ENCODE results near the gene PLXNA4. TPM values are rescaled to one million over a fixed set of nuclear protein-coding genes. Genes with fewer than 3 reads are reported as not detected.
"Not testable (repeated sequence)": the region's sequence is repeated elsewhere in the genome, so short reads cannot be mapped to it uniquely, and the experiment has no call there.

Gene PLXNA4
- total RNA-seq, 4 donors from 2014 or later = 1.1 to 2.8 (median 1.4) TPM

- intact Hi-C loops (cut with DNase I; ENCODE audit: low total_unique reads) (no loop called here), in situ Hi-C loops (cut with MboI; ENCODE audit: low pct_ligation_motif_present in 1 of 4, low pct_unique_long_range_greater_than_20kb in 1 of 4, low sequenced_read_pairs in 3 of 4) (no loop called here)
- WGBS, 2 donors (ENCODE audit: low coverage in 1 of 2) = 29 to 68% methylated on average over 1 to 10 of the region's 10 CpGs
Measured at GRCh38 chr7:132179080-132179430, 397.2 kb downstream of the PLXNA4 start.

DNA sequence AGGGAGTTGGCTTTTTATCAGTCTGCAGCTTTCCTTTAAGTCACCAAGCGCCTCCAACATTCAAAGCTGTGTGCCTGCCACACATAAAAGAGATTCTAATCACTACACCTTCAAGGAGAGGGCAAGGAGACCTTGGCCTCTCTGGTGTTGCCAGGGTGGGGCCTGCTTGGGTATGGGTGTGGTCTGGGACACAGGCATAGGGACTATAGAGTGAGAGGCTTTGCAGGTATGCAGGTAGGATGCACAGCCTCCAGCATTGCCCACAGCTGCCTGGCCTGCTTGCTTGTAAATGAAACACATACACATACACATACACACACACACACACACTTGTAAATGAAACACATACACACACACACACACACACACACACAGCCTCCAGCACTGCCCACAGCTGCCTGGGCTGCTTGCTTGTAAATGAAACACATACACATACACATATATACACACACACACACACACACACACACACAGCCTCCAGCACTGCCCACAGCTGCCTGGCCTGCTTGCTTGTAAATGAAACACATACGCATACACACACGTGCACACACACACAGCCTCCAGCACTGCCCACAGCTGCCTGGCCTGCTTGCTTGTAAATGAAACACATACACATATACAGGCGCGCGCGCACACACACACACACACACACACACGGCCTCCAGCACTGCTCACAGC, 397.7 kb downstream of the PLXNA4 start:
- in situ Hi-C loops (cut with MboI; ENCODE audit: low pct_ligation_motif_present in 1 of 4, low pct_unique_long_range_greater_than_20kb in 1 of 4, low sequenced_read_pairs in 3 of 4); H3K27ac ChIP-seq; H3K27me3 ChIP-seq; H3K9me3 ChIP-seq; intact Hi-C loops (cut with DNase I; ENCODE audit: low total_unique reads); H3K36me3 ChIP-seq; H3K4me3 ChIP-seq; H3K4me1 ChIP-seq: not testable (repeated sequence)
- peak; percentile 36 for DNase-seq
- 46 to 49% methylated on average over 5 to 8 of the region's 8 CpGs for WGBS, 2 donors (ENCODE audit: low coverage in 1 of 2)

More at GRCh38 chr7:132179080-132179430, 397.2 kb downstream of the PLXNA4 start:
- Histone ChIP-seq H3K4me3 (no peak overlapping the region), H3K4me1 (peaks cover 0 to 5% (median 2%) of the 10 kb centered on the region in 4 donors), H3K9me3 (no peaks in the 10 kb centered on the region), H3K36me3 (no peaks in the 10 kb centered on the region), H3K27ac (no peak overlapping the region), H3K27me3 (no peaks in the 10 kb centered on the region)
- TF ChIP-seq EP300 (IDR thresholded peaks at IDR 0.05; ENCODE audit: low read depth) (no peak), POLR2A (IDR thresholded peaks at IDR 0.05) (no peak)
- TF ChIP-seq, protein P1, sequence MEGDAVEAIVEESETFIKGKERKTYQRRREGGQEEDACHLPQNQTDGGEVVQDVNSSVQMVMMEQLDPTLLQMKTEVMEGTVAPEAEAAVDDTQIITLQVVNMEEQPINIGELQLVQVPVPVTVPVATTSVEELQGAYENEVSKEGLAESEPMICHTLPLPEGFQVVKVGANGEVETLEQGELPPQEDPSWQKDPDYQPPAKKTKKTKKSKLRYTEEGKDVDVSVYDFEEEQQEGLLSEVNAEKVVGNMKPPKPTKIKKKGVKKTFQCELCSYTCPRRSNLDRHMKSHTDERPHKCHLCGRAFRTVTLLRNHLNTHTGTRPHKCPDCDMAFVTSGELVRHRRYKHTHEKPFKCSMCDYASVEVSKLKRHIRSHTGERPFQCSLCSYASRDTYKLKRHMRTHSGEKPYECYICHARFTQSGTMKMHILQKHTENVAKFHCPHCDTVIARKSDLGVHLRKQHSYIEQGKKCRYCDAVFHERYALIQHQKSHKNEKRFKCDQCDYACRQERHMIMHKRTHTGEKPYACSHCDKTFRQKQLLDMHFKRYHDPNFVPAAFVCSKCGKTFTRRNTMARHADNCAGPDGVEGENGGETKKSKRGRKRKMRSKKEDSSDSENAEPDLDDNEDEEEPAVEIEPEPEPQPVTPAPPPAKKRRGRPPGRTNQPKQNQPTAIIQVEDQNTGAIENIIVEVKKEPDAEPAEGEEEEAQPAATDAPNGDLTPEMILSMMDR (IDR thresholded peaks at IDR 0.05) = no peak
- no peak for DNase-seq

GRCh38 chr7:132177708-132178401, 398.4 kb downstream of the PLXNA4 start:
- Histone ChIP-seq H3K27ac (no peak overlapping the region), H3K27me3 (no peaks in the 10 kb centered on the region), H3K4me1 (peaks cover 0 to 5% (median 2%) of the 10 kb centered on the region in 4 donors), H3K9me3 (no peaks in the 10 kb centered on the region), H3K4me3 (no peak overlapping the region), H3K36me3 (no peaks in the 10 kb centered on the region)
- intact Hi-C loops (cut with DNase I; ENCODE audit: low total_unique reads) = no loop called here
- DNase-seq = no peak
- 63 to 87% methylated on average over 4 to 10 of the region's 10 CpGs for WGBS, 2 donors (ENCODE audit: low coverage in 1 of 2)
- TF ChIP-seq POLR2AphosphoS5 (IDR thresholded peaks at IDR 0.05) (no peak), EP300 (IDR thresholded peaks at IDR 0.05; ENCODE audit: low read depth) (no peak), POLR2A (IDR thresholded peaks at IDR 0.05) (no peak)
- TF ChIP-seq, protein P1 (IDR thresholded peaks at IDR 0.05) = no peak
- in situ Hi-C loops (cut with MboI; ENCODE audit: low pct_ligation_motif_present in 1 of 4, low pct_unique_long_range_greater_than_20kb in 1 of 4, low sequenced_read_pairs in 3 of 4) = no loop called here

DNA sequence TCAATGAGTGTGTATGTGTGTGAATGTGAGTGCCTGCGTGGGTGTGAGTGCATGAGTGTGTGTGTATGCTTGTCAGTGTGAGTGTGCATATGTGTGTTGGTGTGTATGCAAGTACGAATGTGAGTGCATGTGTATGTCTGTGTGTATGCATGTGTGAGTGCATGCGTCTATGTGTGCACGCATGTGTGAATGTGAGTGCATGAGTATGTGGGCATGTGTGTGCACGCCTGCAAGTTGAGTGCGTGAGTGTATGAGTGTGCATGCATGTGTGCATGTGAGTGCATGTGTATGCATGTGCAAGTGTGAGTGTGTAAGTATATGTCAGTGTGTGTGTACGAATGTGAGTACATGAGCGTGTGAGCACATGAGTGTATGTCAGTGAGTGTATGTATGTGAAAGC, 399.6 kb downstream of the PLXNA4 start:
- Histone ChIP-seq H3K4me1 (peaks cover 0 to 5% (median 2%) of the 10 kb centered on the region in 4 donors), H3K9me3 (no peaks in the 10 kb centered on the region), H3K4me3 (no peak overlapping the region), H3K27ac (no peak overlapping the region), H3K27me3 (no peaks in the 10 kb centered on the region), H3K36me3 (no peaks in the 10 kb centered on the region)
- 73 to 98% methylated on average over 3 to 8 of the region's 8 CpGs for WGBS, 2 donors (ENCODE audit: low coverage in 1 of 2)
- intact Hi-C loops (cut with DNase I; ENCODE audit: low total_unique reads) (no loop called here), in situ Hi-C loops (cut with MboI; ENCODE audit: low pct_ligation_motif_present in 1 of 4, low pct_unique_long_range_greater_than_20kb in 1 of 4, low sequenced_read_pairs in 3 of 4) (no loop called here)
- DNase-seq = no peak
- no peak for TF ChIP-seq POLR2AphosphoS5 (IDR thresholded peaks at IDR 0.05)

DNA sequence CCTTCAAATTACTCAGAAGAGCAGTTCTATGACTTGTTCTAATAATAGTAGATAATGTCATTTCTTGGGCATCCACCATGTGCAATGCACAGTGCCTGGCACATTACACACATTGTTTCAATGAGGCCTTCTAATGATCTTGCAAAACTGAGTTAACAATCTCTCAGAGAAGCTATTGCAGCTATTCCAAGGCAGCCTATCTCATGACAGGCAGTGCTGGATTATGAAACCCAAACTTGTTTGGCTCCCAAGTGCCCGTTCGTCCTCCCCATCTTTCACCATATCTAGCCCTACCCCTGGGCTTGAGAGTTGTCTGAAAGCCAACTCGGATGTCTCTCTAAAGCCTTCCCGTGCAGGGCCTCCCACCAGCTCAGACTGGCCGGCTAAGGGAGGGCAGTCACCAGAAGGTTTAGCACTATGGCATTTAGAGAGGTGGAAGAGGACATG, 405.1 kb downstream of the PLXNA4 start:
- no peak for TF ChIP-seq EP300 (IDR thresholded peaks at IDR 0.05; ENCODE audit: low read depth)
- no peak for TF ChIP-seq POLR2AphosphoS5 (IDR thresholded peaks at IDR 0.05)
- TF ChIP-seq, protein P1 (IDR thresholded peaks at IDR 0.05) = no peak
- TF ChIP-seq POLR2A (IDR thresholded peaks at IDR 0.05) = no peak
- no peak overlapping the region for H3K27ac ChIP-seq
- H3K4me1 ChIP-seq = no peaks in the 10 kb centered on the region
- 66% methylated on average over 5 of the region's 5 CpGs; no CpG with 5 or more reads in 1 of the 2 donors for WGBS, 2 donors (ENCODE audit: low coverage in 1 of 2)
- H3K9me3 ChIP-seq = no peaks in the 10 kb centered on the region
- no peaks in the 10 kb centered on the region for H3K27me3 ChIP-seq
- DNase-seq = no peak
- H3K36me3 ChIP-seq = no peaks in the 10 kb centered on the region
- in situ Hi-C loops (cut with MboI; ENCODE audit: low pct_ligation_motif_present in 1 of 4, low pct_unique_long_range_greater_than_20kb in 1 of 4, low sequenced_read_pairs in 3 of 4) (no loop called here), intact Hi-C loops (cut with DNase I; ENCODE audit: low total_unique reads) (no loop called here)
- no peak overlapping the region for H3K4me3 ChIP-seq
